CD14-positive monocyte (primary cell): Measurements from ENCODE around the gene MYOZ3. TPM values are rescaled to one million over a fixed set of nuclear protein-coding genes. Genes with fewer than 3 reads are reported as not detected.
A peak's percentile ranks its signal among the peaks of the same experiment; 100 is the strongest.

ENCODE experiments used
- DNase-seq, 3 donors: peaks; one replicate each; pipeline ENCODE4 v3.0.0-alpha.2; 2011 to 2022
- H2AFZ ChIP-seq: 2 replicates; pipeline ENCODE4 v1.6.0; 2012; ENCODE audit warnings: mild to moderate bottlenecking, low read depth, low read length, inconsistent platforms; ENCODE audit not compliant: insufficient read depth, poor library complexity, severe bottlenecking
- H3K27ac ChIP-seq, 2 donors: 1 replicate in 1 of 2; 2 replicates in 1 of 2; pipeline ENCODE4 v1.5.1; 2012 to 2013; ENCODE audit warnings: low read length in 2 of 2, control low read depth in 1 of 2, inconsistent platforms in 1 of 2, low read depth in 1 of 2, mild to moderate bottlenecking in 1 of 2
- H3K27me3 ChIP-seq, 2 donors: one replicate each; pipeline versions ENCODE4 v1.6.0 to v1.6.1; 2011 to 2013; ENCODE audit warnings: low read length in 2 of 2; ENCODE audit not compliant: control insufficient read depth in 2 of 2, insufficient read depth in 2 of 2
- H3K36me3 ChIP-seq, 2 donors: replicated peaks in 1 of 2; 1 replicate in 1 of 2; 2 replicates in 1 of 2; pipeline versions ENCODE4 v1.5.1 to v1.6.1; 2012 to 2013; ENCODE audit warnings: low read length in 2 of 2, control low read depth in 1 of 2, inconsistent platforms in 1 of 2, mild to moderate bottlenecking in 1 of 2; ENCODE audit not compliant: insufficient read depth in 2 of 2, control insufficient read depth in 1 of 2
- H3K4me1 ChIP-seq, 2 donors: 1 replicate in 1 of 2; 2 replicates in 1 of 2; pipeline versions ENCODE4 v1.5.1 to v1.6.1; 2012 to 2013; ENCODE audit warnings: low read length in 2 of 2, control low read depth in 1 of 2, inconsistent platforms in 1 of 2, mild to moderate bottlenecking in 1 of 2, moderate library complexity in 1 of 2; ENCODE audit not compliant: insufficient read depth in 2 of 2, control insufficient read depth in 1 of 2
- H3K4me2 ChIP-seq: replicated peaks from 2 replicates; pipeline ENCODE3; 2012; ENCODE audit warnings: low read length, moderate library complexity, mild to moderate bottlenecking; ENCODE audit not compliant: poor library complexity, severe bottlenecking; ENCODE audit errors: extremely low read depth
- H3K4me3 ChIP-seq, 3 experiments: fragments of 200-600 bp in 1 of 3; sonication (generic) in 1 of 3; replicated peaks in 1 of 3; 1 replicate in 2 of 3; 2 replicates in 1 of 3; pipeline ENCODE4 v1.5.1; 2011 to 2013; ENCODE audit warnings: low read length in 3 of 3, mild to moderate bottlenecking in 3 of 3, control low read depth in 2 of 3, low read depth in 2 of 3, inconsistent platforms in 1 of 3, moderate library complexity in 1 of 3
- H3K79me2 ChIP-seq: 2 replicates; pipeline ENCODE4 v1.6.0; 2012; ENCODE audit warnings: mild to moderate bottlenecking, control low read depth, inconsistent platforms, low read length, moderate library complexity; ENCODE audit not compliant: insufficient read depth
- H3K9ac ChIP-seq: 2 replicates; pipeline ENCODE4 v1.6.0; 2017; ENCODE audit warnings: low read length, mild to moderate bottlenecking; ENCODE audit not compliant: insufficient read depth, poor library complexity, severe bottlenecking
- H3K9me3 ChIP-seq, 2 donors: replicated peaks in 1 of 2; 1 replicate in 1 of 2; 2 replicates in 1 of 2; pipeline versions ENCODE4 v1.5.1 to v1.6.1; 2012 to 2013; ENCODE audit warnings: low read length in 2 of 2, control low read depth in 1 of 2; ENCODE audit not compliant: control insufficient read depth in 1 of 2, insufficient read depth in 1 of 2
- H4K20me1 ChIP-seq: 2 replicates; pipeline ENCODE4 v1.6.0; 2012; ENCODE audit warnings: mild to moderate bottlenecking, low read length, control low read depth, moderate library complexity; ENCODE audit not compliant: insufficient read depth
- H3K27ac Mint-ChIP-seq, 7 donors: one replicate each; pipeline ENCODE4 v1.8.0; 2020; ENCODE audit warnings: mild to moderate bottlenecking in 7 of 7, mixed read lengths in 7 of 7, moderate library complexity in 6 of 7, inconsistent platforms in 2 of 7
- H3K27me3 Mint-ChIP-seq, 3 donors: one replicate each; pipeline ENCODE4 v1.8.0; 2021 to 2022; ENCODE audit warnings: low read depth in 3 of 3, mild to moderate bottlenecking in 3 of 3, mixed read lengths in 3 of 3, moderate library complexity in 3 of 3, inconsistent platforms in 1 of 3
- H3K36me3 Mint-ChIP-seq, 2 donors: one replicate each; pipeline ENCODE4 v1.8.0; 2020; ENCODE audit warnings: mixed read lengths in 2 of 2, inconsistent platforms in 1 of 2, mild to moderate bottlenecking in 1 of 2
- H3K4me1 Mint-ChIP-seq: one replicate; pipeline ENCODE4 v1.8.0; 2020; ENCODE audit warnings: mild to moderate bottlenecking, mixed read lengths
- H3K4me3 Mint-ChIP-seq, 2 donors: one replicate each; pipeline ENCODE4 v1.8.0; 2020; ENCODE audit warnings: mild to moderate bottlenecking in 2 of 2, mixed read lengths in 2 of 2, moderate library complexity in 1 of 2
- H3K9me3 Mint-ChIP-seq, 7 donors: one replicate each; pipeline ENCODE4 v1.8.0; 2020 to 2022; ENCODE audit warnings: mixed read lengths in 7 of 7, mild to moderate bottlenecking in 6 of 7, moderate library complexity in 6 of 7, inconsistent platforms in 2 of 7
- WGBS: methylation state at CpG from one replicate; pipeline ENCODE4 v1.1.5; 2013; ENCODE audit warnings: missing lambda C conversion rate; ENCODE audit not compliant: insufficient coverage; 5-methylcytosine and 5-hydroxymethylcytosine counted together
- intact Hi-C, 2 donors: fragments of 100-400 bp; cut with micrococcal nuclease; formaldehyde crosslinking; loops; one replicate each; pipeline versions ENCODE4 v1.15.0 to v1.15.1; 2023
- polyA plus RNA-seq, 3 donors: library from polyadenylated mRNA; depleted of rRNA in 1 of 3; unstranded in 2 of 3; stranded (reverse) in 1 of 3; fragments of 300-500 nt in 2 of 3; fragments of >200 nt in 1 of 3; fragmentation: Illumina TruSeq in 2 of 3; gene quantifications; 1 replicate in 2 of 3; 2 replicates in 1 of 3; pipeline ENCODE4 v1.2.3, GENCODE V29; 2012 to 2021
- TF ChIP-seq, protein P1 (sequence below): fragments of 200-600 bp; IDR thresholded peaks from one replicate; pipeline ENCODE4 v1.8.0; 2022; ENCODE audit warnings: antibody characterized with exemption, mild to moderate bottlenecking

MYOZ3 gene
- polyA plus RNA-seq, 3 donors = not detected

DNA sequence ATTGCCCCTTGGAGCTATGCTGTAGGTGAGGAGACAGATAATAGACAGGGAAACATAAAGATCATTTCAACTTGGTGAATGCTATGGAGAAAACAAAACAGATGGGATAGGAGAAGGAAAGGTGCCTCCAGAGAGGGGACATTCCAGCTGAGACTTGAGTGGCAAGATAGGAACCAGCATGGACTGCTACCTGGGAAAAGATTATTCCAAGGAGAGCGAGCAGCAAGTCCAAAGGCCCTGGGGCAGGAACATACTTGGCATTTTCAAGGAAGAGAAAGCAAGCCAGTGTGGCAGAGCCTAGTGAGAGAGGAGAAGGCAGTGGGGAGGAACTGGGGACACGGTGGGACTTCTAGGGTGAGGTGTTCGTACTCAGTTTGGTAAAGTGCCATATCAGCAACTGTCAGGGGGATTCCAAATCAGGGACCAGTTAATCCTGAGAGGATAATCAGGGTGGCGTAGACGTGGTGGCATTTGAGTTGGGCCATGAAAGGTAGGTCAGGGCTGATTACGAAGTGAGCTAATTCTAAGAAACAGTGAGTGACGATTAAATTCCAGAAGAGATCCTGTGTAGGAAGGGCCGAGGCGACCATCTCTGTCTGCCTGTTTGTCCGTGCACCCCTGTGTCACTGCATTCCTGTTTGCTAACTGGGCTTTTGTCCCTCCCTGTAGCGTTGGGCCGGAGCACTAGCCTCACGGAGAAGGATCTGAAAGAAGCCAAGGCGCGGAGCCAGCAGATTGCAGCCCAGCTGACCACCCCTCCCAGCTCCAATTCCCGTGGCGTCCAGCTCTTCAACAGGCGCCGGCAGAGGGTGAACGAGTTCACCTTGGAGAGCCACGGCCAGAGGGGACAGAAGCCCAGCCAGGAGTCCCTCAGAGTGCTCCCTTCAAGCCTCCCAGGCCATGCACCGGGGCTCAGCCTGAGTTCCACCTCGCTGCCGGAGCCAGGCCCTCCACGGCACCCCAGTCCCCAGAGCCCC is 13.5 kb upstream of the MYOZ3 start:
- no peaks in the 10 kb centered on the region for H3K4me1 Mint-ChIP-seq
- Histone ChIP-seq H3K4me2 (no peak overlapping the region), H3K9me3 (no peaks in the 10 kb centered on the region), H4K20me1 (no peaks in the 10 kb centered on the region), H3K36me3 (no peaks in the 10 kb centered on the region), H2AFZ (no peak overlapping the region), H3K79me2 (no peaks in the 10 kb centered on the region), H3K4me3 (no peak overlapping the region), H3K4me1 (no peaks in the 10 kb centered on the region), H3K27me3 (no peaks in the 10 kb centered on the region), H3K9ac (no peak overlapping the region), H3K27ac (no peak overlapping the region)
- H3K27me3 Mint-ChIP-seq = peaks cover 0 to 6% (median 3%) of the 10 kb centered on the region in 3 donors
- H3K9me3 Mint-ChIP-seq = peaks cover 0 to 2% (median 0%) of the 10 kb centered on the region in 7 donors
- H3K36me3 Mint-ChIP-seq = no peaks in the 10 kb centered on the region
- intact Hi-C loops = no loop called here
- H3K4me3 Mint-ChIP-seq = no peak overlapping the region
- DNase-seq = no peak
- 92% methylated on average over 25 of the region's 25 CpGs for WGBS
- no peak overlapping the region for H3K27ac Mint-ChIP-seq
- TF ChIP-seq, protein P1, sequence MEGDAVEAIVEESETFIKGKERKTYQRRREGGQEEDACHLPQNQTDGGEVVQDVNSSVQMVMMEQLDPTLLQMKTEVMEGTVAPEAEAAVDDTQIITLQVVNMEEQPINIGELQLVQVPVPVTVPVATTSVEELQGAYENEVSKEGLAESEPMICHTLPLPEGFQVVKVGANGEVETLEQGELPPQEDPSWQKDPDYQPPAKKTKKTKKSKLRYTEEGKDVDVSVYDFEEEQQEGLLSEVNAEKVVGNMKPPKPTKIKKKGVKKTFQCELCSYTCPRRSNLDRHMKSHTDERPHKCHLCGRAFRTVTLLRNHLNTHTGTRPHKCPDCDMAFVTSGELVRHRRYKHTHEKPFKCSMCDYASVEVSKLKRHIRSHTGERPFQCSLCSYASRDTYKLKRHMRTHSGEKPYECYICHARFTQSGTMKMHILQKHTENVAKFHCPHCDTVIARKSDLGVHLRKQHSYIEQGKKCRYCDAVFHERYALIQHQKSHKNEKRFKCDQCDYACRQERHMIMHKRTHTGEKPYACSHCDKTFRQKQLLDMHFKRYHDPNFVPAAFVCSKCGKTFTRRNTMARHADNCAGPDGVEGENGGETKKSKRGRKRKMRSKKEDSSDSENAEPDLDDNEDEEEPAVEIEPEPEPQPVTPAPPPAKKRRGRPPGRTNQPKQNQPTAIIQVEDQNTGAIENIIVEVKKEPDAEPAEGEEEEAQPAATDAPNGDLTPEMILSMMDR = no peak

DNA sequence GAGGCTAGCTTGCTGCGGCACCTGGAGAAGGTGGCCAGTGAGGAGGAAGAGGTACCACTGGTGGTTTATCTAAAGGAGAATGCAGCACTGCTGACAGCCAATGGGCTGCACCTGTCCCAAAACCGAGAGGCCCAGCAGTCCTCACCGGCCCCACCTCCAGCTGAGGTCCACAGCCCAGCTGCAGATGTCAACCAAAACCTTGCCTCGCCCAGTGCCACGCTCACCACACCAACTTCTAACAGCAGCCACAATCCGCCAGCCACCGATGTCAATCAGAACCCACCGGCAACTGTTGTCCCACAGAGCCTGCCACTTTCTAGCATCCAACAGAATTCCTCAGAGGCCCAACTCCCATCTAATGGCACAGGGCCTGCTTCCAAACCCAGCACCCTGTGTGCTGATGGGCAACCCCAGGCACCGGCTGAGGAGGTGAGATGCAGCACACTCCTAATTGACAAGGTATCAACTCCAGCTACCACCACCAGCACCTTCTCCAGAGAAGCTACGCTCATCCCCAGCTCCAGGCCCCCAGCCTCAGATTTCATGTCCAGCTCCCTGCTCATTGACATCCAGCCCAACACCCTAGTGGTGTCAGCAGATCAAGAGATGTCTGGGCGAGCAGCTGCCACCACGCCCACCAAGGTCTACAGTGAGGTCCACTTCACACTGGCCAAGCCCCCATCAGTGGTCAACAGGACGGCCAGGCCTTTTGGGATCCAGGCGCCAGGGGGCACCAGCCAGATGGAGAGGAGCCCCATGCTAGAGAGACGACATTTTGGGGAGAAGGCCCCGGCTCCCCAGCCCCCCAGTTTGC is 12.6 kb upstream of the MYOZ3 start:
- Histone ChIP-seq H2AFZ (no peak overlapping the region), H3K9me3 (no peaks in the 10 kb centered on the region), H3K9ac (no peak overlapping the region), H3K79me2 (no peaks in the 10 kb centered on the region), H3K36me3 (no peaks in the 10 kb centered on the region), H3K4me1 (no peaks in the 10 kb centered on the region), H3K4me2 (no peak overlapping the region), H4K20me1 (no peaks in the 10 kb centered on the region), H3K27me3 (no peaks in the 10 kb centered on the region), H3K4me3 (no peak overlapping the region), H3K27ac (no peak overlapping the region)
- 94% methylated on average over 16 of the region's 16 CpGs for WGBS
- Mint-ChIP-seq H3K4me3 (no peak overlapping the region), H3K36me3 (no peaks in the 10 kb centered on the region), H3K27ac (peak overlapping the region in 1 of 7 donors; percentile 14), H3K9me3 (peaks cover 0 to 2% (median 0%) of the 10 kb centered on the region in 7 donors), H3K4me1 (no peaks in the 10 kb centered on the region), H3K27me3 (peaks cover 0 to 5% (median 4%) of the 10 kb centered on the region in 3 donors)
- no peak for DNase-seq
- TF ChIP-seq, protein P1 = no peak
- intact Hi-C loops = no loop called here
